Parathyroid adenoma (tissue), 2 donors: ENCODE data around the gene ZBP1.

Source experiments
- H2AFZ ChIP-seq: fragments of 300-600 bp; sonication (generic); one replicate; pipeline ENCODE4 v1.7.0; 2017; ENCODE audit warnings: antibody characterized with exemption, mild to moderate bottlenecking
- H3K27ac ChIP-seq: fragments of 300-600 bp; sonication (generic); one replicate; pipeline ENCODE4 v1.7.0; 2017
- H3K27me3 ChIP-seq: fragments of 300-600 bp; sonication (generic); one replicate; pipeline ENCODE4 v1.7.0; 2017; ENCODE audit warnings: low read length; ENCODE audit not compliant: control insufficient read depth, insufficient read depth
- H3K36me3 ChIP-seq: fragments of 300-600 bp; sonication (generic); one replicate; pipeline ENCODE4 v1.7.0; 2017; ENCODE audit warnings: low read length; ENCODE audit not compliant: control insufficient read depth, insufficient read depth
- H3K4me1 ChIP-seq: fragments of 300-600 bp; sonication (generic); one replicate; pipeline ENCODE4 v1.7.0; 2017; ENCODE audit warnings: control low read depth
- H3K4me2 ChIP-seq: fragments of 300-600 bp; sonication (generic); one replicate; pipeline ENCODE4 v1.7.0; 2017; ENCODE audit warnings: low read length
- H3K4me3 ChIP-seq: fragments of 300-600 bp; sonication (generic); one replicate; pipeline ENCODE4 v1.7.0; 2017; ENCODE audit warnings: low read depth, low read length
- H3K79me2 ChIP-seq: fragments of 300-600 bp; sonication (generic); one replicate; pipeline ENCODE4 v1.7.0; 2017; ENCODE audit warnings: control low read depth
- H3K9ac ChIP-seq: fragments of 300-600 bp; sonication (generic); one replicate; pipeline ENCODE4 v1.7.0; 2017; ENCODE audit warnings: mild to moderate bottlenecking
- H3K9me3 ChIP-seq: fragments of 300-600 bp; sonication (generic); one replicate; pipeline ENCODE4 v1.7.0; 2017; ENCODE audit warnings: low read length; ENCODE audit not compliant: control insufficient read depth
- CTCF ChIP-seq: fragments of 300-600 bp; sonication (generic); IDR thresholded peaks from one replicate; pipeline ENCODE4 v1.7.0; 2017; ENCODE audit warnings: antibody characterized with exemption, mild to moderate bottlenecking
- donor health status: primary hyperparathyroidism.

The ZBP1 gene

DNA sequence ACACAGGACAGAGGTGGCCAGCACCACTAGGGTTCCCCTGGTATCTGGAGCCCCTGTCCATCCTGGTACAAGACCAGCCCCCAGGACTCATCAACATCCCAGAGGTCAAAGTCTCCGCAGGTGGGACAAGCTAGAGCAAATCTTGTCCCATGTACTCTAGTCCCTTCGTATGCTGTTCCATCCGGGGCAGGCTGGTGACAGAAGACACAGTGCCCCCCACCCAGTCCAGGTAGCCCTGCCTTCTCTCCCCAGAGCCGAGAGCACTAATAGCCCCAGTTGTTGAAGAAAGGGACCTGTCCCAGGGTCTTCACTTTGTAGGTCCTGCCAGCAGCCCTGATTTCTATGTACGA lies 38.2 kb downstream of the ZBP1 start:
- Histone ChIP-seq H3K36me3 (no peaks in the 10 kb centered on the region), H3K4me1 (no peaks in the 10 kb centered on the region), H3K27me3 (no peaks in the 10 kb centered on the region), H2AFZ (no peak overlapping the region), H3K4me3 (no peak overlapping the region), H3K9ac (no peak overlapping the region), H3K79me2 (no peaks in the 10 kb centered on the region), H3K4me2 (no peak overlapping the region), H3K27ac (peak overlapping the region; percentile 66), H3K9me3 (no peaks in the 10 kb centered on the region)
- TF ChIP-seq CTCF = no peak

DNA sequence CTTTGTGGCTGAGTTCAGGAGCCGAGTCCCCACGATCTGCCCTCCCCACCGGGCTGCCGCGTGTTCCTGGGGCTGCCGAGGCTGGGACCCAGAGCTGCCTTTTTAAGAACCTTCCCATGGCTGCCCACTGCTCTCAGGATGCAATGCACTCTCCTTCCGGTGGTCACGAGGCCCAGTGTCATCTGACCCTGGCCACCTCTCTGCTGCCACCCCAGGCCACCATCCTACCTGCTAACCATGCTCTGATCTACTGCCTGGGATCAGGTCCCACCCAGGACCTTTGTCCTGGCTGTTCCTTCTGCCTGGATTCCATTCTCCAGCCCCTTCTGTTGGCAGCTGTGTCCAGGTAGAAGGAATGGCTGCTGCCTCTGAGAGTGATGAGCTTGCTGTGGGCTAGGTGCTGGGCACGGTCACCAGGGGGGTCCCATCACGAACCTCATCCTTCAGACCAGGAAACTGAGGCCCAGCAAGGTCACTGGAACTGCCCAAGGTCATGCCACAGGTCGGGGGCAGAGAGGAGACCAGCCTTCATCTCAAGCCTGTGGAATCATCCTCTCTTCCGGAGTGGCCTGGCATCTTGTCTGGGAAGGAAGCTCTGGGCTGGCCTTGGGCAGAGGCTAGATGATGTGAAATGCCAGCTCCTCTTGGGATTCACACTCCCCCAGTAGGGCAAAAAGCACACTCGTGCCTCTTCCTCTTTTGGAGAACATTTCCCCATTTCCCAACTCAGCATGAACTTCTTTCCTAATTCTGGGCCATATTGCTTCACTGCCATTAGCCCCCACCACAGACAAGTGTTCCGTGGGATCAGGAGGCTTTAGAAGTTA lies 38.8 kb downstream of the ZBP1 start:
- TF ChIP-seq CTCF = no peak
- Histone ChIP-seq H3K36me3 (no peaks in the 10 kb centered on the region), H3K4me3 (no peak overlapping the region), H3K9me3 (no peaks in the 10 kb centered on the region), H3K27ac (peak overlapping the region; percentile 66), H3K4me2 (no peak overlapping the region), H3K4me1 (no peaks in the 10 kb centered on the region), H3K79me2 (no peaks in the 10 kb centered on the region), H3K27me3 (no peaks in the 10 kb centered on the region), H3K9ac (no peak overlapping the region), H2AFZ (no peak overlapping the region)

- no peaks in the 10 kb centered on the region for H3K9me3 ChIP-seq
- no peaks in the 10 kb centered on the region for H3K79me2 ChIP-seq
- no peak overlapping the region for H3K4me3 ChIP-seq
- no peak for TF ChIP-seq CTCF
- H3K27me3 ChIP-seq = no peaks in the 10 kb centered on the region
- H3K9ac ChIP-seq = no peak overlapping the region
- H3K36me3 ChIP-seq = no peaks in the 10 kb centered on the region
- H3K4me2 ChIP-seq = no peak overlapping the region
- no peak overlapping the region for H2AFZ ChIP-seq
- no peak overlapping the region for H3K27ac ChIP-seq
- H3K4me1 ChIP-seq = no peaks in the 10 kb centered on the region
These were observed 39.6 kb downstream of the ZBP1 start for GRCh38 chr20:57580478-57581201.

DNA sequence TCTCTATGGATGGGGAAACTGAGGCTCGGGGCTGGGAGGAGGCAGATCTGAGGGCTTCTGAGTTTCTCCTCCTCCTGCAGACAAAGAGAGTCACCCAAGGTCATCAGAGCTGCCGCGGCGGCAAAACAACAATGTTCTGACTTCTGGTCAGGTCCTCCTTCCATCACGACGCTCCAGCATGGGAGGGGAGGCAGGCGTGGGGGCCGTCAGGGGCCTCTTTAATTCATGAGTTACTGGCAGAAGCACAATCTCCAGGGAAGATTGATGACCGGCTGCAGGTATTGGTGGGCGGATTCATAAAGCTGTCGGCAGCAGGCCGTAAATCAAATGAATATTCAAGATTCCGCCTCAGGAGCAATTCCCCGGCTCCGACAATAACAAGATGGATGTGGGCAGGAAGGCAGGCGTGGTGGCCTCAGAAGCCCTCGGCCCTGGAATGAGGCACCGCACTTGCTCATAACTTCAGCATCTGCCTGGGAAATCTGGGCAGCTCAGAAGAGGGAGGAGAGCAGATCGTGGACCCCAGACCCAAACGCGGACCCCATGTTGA lies 40.3 kb downstream of the ZBP1 start:
- no peak overlapping the region for H3K27ac ChIP-seq
- no peak overlapping the region for H2AFZ ChIP-seq
- no peaks in the 10 kb centered on the region for H3K27me3 ChIP-seq

More for the DNA sequence above, 40.3 kb downstream of the ZBP1 start:
- Histone ChIP-seq H3K9ac (no peak overlapping the region), H3K9me3 (no peaks in the 10 kb centered on the region), H3K4me2 (no peak overlapping the region), H3K79me2 (no peaks in the 10 kb centered on the region), H3K4me3 (no peak overlapping the region), H3K4me1 (no peaks in the 10 kb centered on the region), H3K36me3 (no peaks in the 10 kb centered on the region)
- no peak for TF ChIP-seq CTCF
